Stimulated activated CD4-positive, alpha-beta T cell treated with anti-CD3 and anti-CD28 coated beads, Interleukin-4, amount 100 ng/mL, for 24 hours (primary cell): ENCODE data around the gene FBXO40.
A peak's percentile ranks its signal among the peaks of the same experiment; 100 is the strongest.

ENCODE experiments used
- DNase-seq: peaks from one replicate; pipeline ENCODE4 v3.0.0-alpha.2; 2020

The FBXO40 gene

DNA sequence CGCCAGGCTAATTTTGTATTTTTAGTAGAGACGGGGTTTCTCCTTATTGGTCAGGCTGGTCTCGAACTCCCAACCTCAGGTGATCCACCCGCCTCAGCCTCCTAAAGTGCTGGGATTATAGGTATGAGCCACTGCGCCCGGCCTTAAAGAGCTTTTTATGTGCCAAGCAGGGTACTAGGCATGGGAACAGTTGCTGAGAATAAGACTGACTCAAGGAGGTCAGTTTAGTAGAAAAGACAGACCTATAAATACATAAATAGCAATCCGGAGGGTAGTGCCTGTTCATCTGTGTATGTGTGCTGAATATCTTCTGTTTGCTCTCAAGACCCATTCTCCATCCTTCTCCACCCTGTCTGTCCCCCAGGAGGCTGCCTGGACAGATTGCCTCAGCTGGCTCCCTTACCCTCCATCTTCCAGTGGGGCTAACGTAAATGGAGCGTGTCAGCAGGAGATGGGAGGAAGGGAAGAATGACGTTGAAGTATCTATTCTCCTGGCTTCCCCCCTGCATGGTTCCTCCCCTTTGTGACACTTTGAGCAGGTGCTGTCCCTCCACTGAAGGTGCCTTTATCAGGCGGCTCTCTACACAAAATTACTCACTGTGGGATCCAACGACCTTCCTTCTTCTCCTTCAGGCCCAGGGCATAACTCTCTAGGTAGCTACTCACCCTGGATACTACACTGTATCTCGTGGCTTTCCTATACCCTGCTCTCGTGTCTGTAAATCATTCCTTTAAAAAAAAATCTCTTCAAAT is 31.1 kb downstream of the FBXO40 start:
- DNase-seq: no peak

DNA sequence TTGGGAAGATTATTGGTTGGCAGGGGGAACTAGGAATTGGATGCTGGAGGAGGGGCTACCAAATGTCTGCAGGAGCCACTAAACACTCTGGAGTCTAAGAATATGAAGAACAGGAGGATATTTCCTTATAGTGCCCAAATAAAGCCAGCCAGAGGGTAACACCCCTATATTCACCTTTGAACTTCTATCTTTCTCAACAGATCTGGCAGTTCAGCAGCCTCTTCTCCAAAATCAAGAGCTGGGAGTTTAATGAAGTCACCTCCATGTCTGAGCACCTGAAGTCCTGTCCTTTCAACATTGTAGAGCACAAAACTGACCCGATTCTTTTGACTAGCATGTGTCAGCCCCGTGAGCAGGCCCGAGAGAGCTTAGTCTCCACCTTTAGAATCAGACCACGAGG is 33.3 kb downstream of the FBXO40 start:
- DNase-seq: no peak

DNA sequence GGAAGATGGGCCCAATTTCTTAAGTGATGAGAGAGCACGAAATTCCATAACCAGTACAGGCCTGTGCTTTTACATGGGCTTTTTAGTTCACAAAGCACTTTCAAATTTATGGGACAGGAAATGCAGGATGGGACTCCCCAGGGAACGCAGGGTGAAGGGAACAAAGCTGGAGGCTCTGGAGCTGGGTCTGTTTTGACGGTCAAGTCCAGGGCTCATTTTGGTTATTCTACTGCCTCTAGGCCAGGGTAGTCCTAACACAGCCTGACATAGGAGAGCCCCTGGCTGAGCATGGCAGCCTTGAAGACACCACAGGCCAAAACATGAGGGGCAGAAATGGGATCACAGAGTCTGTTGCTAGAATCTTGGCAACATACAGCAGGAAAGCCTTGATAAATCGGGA is 34.0 kb downstream of the FBXO40 start:
- no peak for DNase-seq

DNA sequence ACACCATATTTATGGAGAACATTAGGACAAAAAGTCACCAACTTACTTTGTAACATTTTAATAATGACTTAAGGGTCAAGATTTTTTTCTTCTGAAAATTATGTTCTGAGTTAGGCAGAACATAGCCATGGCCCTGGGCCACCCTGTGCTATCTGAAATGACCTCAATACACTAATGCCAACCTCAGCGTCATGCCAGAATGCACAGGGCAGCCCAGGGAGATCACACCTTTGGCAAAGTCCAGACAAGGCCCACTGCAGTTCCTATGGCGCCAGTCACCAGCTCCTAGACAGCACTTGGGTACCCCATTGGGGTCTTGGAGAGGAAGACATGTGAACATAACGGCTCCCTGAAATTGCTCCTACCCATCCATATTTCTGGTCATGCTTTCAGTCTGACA is 34.4 kb downstream of the FBXO40 start:
- no peak for DNase-seq

DNA sequence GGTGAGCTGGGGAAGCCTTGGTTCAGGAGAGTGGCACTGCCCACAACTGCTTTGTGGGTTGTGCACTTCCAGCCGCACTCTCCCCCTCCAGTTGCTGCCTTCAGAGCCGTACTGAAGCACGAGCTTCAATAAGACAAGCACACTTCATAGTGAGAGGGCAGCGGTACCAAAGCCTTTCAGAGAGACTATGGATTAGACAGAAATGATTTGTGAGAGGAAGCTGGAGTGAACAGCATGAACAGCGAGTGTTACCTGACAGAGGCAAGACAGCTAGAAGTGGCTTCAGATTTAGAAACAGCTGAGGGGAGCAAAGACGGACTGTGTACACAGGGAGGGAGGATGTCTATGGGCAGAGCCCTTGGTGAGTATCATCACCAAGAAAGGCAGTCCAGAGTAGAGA is 36.4 kb downstream of the FBXO40 start:
- no peak for DNase-seq

DNA sequence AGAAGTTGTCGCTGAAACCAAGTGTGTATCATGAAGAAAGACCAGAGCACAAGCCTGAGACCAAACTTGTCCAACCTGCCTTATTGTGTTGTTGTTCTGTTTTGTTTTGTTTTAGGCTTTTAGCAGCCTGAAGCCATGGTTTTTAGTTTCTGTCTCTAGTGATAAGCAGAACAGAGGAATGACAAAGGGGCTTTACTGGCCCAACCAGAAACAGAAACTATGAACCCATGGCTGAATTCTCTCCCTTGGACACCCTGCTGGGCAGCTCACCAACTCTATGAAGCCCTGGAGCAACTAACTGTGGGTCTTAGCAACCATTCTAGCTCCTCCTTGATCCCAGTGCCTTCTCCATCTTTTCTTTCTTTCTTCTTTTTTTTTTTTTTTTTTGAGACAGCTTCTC is 37.2 kb downstream of the FBXO40 start:
- DNase-seq: no peak

DNA sequence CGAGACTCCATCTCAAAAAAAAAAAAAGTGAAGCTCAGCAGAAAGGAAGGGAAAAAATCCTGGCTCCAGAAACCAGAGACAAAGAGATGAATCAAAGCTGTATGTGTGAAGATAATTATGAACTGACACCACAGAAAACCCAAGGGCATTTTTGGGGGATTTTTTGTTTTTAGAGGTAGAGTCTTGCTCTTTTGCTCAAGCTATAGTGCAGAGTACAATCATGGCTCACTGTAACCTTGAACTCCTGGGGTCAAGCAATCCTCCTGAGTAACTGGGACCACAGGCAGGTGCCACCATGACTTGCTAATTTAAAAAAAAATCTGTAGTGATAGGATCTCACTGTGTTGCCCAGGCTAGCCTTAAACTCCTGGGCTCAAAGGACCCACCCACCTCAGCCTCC is 44.7 kb downstream of the FBXO40 start:
- DNase-seq: no peak

DNA sequence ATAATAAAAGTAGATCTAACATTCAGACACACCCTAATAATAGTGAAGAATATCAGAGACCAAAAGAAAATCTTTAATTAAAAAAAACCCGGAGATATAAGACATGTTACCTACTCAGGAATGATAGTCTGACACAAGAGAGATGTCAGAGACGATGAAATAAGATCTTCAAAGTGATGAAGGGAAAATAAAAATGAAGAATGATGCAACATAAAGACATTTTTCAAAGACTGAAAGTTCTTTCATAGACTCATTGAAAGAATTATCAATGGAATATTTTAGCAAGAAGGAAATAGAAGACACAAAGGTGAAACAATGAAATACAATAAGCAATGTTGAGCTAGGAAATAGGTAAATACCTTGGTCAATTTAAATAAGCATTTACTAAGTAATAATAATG is 47.9 kb downstream of the FBXO40 start:
- no peak for DNase-seq

DNA sequence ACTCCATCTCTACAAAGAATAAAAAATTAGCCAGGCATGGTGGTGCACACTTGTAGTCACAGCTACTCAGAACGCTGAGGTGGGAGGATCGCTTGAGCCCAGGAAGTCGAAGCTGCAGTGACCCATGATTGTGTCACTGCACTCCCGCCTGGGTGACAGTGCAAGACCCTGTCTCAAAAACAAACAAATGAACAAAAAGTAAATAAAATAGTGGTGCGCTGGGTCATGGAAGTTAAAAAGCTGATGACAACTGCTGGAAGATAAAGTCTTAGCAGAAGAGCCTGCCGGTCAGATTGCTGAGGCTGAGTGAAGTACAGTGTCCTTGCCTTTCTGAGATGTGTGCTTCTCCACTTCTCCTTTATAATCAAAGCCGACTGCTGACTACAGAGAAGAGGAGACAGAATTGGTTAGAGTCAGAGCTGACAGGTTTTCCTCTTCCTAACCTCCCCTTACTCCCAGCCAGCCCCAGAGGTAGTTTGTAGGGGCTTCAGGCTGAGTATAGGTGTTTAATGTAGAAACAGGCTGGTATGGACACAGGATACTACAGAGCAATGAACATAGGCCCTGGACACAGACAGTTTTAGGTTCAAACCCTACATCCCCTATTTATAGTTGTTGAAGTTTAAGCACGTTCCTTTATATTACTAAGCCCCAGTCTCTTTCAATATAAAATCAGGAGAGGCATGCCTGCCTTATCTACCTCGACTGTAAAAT is 49.6 kb downstream of the FBXO40 start:
- no peak for DNase-seq

DNA sequence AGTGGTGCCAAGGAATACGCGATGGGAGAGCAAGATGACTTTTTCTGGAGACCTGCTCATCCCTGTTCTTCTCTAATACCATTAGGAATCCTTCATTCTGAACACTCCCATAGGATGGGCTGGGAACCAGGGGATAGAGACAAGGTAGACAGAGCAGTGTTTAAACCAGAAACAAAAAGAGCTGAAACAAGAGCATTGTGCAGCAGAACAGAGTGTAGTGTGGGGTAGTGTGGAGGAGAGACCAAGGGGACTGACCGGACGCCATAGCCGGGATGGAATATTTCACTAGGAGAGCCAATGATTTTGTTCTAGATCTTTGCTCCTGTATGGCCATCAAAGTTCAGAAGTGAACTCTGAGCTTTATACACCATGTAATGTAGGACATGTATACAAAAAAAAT is 51.9 kb downstream of the FBXO40 start:
- no peak for DNase-seq

DNA sequence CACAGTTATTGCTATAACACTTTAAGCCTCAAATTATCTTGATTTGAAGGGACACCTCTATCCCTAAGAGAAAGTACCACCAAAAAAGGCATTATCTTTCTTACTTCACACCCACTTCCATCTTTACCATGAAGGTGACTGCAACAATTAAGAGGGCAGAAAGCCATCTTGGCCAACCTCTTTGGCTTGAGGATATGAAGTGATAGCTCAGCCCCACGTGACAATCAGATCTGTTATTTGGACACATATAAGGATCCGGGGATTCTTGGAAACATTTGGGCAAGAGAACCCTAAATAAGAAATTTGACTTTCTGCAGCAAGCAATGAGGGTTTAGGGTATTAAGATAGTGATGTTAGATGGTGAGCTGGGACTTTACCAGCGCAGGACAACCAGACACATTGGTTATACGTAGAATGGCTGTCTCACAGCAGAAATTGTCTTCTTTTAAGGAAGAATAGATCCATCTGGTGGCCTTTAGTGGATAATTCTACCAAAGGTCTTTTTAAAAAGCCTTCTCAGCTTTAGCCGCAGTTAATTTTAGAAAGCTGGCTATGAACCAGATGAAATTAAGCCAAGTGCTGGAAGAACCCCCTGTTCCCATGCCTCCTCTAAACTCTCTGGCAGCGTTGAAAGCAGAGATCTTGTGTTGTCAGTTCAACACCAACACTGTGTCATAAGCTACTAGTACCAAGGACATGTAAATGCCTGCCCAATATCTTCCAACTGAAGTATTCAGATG is 55.2 kb downstream of the FBXO40 start:
- DNase-seq: no peak

DNA sequence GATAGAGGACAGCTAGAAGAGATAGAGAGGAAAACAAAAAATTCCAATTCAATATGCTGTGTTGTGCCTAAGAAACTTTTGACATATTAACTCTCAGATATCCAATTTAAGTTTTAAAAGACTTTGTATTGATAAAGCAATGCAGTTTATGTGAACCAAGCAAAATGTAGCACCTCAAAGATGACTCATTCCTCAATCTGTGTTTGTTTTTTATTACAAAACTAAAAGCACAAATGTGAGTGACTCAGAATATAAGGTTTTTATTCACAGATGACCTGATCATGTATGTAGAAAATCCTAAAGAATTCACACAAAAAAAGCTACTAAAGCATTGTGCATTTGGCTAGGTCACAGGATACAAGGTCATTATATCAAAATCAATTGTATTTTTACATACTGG is 56.5 kb downstream of the FBXO40 start:
- DNase-seq: no peak

DNA sequence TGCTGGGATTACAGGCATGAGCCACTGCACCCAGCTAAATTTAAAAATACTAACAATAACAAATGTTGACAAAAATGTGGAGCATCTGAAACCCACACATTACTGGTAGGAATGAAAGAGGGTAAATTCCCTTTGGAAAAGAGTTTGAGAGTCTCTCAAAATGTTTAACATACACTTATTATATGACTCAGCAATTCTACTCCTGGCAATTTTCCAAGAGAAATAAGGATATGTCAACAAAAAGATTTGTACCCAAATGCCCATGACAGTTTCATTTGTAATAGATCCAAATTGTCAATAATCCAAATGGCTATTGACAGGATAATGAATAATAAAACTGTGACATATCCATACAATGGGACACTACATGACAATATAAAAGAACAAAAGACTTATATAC is 58.5 kb downstream of the FBXO40 start:
- DNase-seq: no peak

DNA sequence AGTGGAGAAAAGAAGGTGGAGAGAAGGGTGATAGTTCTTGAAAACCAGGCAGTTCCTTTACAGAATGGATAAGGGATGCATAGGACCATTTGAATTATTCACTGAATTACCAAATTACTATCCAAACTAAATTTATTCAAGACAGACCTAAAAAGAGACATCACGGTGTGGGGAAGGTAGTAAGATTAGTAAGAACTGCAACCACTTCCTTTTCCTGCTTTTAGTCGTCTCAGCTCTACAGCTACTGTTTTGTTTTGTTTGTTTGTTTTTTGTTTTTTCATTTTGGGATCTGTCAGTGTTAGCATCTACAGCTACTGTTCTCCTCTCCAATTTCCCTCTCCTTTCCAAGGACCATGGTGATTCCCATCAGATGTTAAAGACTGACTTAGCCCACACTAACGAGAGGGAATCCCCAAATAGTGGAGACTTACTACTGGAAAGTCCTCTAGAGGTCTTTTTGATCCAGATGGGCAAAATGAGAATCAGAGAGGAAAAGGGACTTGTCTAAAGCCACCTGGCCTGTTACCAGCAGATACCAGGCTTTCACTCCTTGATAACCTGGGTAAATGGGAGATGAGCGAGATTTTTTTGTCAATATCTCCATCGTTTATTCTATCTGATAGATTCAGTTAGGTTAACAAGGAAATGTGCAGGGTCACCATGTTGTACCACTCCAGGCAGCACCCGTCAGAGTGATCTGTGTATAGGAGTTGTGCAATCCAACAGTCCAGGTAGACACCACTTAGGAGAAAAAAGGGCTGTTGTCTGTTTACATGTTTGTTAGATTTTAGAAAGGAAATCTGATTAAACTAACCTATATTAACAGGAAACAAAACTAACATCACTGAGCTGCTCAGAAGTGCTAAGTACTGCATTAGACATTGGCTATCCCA is 61.6 kb downstream of the FBXO40 start:
- DNase-seq: no peak

DNA sequence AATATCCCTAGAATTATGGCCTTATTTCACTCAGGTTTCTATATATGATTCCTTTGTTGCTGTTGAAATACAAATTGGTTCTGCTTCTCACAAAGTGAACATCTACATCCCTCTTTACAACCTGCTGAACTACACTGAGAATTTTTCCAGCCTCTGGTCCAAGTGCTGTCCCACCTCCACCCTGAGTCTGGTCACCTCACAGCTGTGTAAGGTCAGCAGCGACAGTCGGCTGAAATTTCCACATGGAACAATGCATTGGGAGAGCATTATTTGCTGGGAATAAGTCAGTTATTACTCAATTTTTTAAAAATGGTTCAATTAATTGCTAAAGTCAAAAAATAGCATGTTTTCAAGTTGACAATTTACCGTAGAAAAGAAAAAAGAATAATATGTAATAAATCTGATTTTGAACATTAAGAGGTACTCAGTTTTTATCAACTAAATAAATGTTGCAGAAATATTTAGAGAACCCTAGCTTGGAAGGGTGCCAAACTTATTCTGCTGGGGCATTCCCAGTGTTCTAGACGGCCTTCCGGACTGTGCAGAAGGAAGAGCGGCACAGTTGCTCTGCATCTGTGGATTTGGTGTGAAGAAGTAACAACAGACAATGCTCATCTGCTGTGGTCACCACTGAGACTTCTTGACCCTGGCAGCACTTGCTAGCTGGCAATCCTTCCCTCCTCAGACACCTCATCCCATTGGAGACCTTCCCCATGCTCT is 65.7 kb downstream of the FBXO40 start:
- DNase-seq: no peak

DNA sequence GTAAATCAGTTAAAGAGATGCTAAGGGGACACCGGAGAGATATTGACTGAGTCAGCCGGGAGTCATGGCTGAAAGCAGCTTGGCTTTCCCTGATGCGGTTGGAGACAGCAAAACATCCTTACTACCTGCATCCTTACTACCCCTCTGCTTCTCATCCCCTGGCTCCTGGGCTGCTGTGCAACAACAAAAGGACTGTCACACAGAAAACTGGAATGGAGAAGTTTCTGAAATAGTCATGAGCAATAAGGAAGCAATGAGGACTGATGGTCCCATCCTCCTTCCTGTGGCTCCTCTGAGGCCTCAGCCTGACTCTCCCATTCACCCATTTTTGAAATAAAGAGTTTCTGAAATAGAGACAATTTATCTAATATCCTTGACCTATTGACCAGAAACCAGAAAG is 66.4 kb downstream of the FBXO40 start:
- no peak for DNase-seq

DNA sequence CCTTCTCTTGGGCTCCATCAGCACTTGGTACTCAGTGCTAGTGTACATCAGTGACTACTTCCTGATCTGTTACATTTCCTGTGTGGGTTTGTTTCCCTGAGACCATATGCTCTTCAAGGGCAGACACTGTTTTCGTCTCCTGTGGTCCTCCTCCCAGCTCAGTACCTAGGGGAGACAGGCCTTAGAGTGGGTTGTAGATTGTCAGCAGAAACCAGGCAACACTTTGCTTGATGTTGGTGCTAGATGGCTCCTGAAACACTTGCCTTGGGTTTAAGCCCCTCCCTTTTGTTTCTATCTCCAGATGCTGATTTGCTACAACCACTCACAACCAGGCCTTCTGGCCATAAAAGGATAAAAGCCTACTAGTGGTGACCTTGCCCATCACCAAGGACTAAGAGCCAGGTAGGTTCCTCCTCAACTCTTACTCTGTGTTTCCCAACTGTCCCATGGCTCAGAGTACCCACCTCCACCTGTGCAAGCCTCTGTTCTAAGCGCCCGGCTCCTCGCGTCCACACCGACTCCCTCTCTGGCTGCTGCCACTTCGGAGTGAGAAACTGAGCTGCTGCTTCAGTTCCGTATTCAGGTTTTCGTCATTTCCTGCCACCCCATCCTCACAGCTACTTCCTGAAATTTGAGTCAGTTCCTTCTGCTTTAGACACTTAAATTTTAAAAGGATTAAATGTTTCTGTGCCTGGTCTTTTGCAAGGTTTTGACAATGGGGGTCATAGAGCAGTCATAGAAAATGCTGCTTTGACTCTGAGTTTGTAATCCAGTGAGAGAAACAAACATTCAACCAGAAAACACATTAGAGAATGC is 67.4 kb downstream of the FBXO40 start, which contains the start of gene HCLS1:
TSS of gene HCLS1 (minus strand) at position 548 of the 816 bp plus-strand sequence. CDS start 2,556 bp downstream, outside the sequence.
- peak; percentile 73 for DNase-seq

DNA sequence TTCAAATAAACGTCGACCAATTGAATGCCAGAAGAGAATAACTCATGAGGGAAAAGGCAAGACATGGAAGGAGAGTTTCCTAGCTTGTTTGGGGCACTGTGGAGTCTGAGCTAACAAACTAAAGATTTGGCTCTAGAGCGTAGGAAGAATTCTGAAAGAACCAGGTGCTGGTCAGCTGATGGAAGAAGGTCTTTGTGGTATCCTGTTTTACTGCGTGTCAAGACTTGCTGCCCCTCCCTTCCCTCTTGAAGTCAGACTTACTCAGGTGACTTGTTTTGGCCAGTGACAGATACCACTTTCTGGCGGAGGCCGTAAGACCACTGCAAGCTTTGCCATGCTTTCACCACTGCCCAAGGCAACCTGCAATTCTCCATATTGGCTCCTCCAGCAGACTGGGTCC is 68.2 kb downstream of the FBXO40 start:
- no peak for DNase-seq

DNA sequence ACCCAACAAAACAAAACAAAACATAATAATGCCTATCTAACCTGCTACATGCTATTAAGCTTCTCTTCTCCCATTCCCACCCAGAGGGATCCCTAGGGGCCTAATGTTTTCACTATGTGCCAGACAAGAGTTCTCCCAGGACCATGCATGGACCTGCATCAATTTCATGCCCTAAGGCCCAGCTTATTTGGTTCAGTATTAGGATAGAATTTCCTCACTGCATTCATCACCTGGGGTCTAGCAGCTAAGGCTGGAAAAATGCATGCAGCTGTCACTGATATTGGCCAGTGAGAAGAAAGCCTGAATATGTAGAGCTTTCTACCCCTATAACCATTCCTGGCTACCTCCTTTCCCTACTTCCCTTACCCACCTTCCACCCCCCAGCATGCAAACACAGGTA is 69.6 kb downstream of the FBXO40 start:
- no peak for DNase-seq

DNA sequence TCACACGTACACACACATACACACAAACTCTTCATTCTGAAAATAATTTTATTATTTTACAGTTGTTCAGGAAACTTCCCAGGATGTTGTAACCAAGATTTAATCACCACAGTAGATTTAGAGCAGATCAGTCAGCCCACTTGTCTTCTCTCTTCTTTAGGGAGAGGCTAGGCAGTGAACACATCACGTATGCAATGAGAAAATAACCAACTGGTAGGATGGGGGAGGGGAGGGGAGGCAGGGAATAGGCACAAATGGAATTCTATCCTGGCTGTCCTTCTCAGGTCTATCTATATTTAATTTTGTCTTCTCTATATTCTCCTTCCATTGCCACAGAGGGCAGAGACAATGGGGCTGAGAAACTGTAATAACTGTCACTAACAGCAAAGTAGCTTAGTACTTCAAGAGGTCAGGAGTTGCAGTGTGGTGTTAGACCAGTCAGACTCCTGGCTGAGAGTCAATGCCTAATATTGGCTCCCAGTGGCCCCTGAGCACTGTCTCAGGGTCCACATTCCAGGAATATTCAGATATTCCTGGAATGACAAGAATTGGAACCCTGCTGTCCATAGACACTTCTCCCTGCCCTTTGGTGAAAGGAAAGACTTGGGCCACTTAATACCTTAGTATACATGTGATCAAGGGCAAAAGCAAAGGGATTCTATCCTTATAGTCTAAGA is 70.1 kb downstream of the FBXO40 start:
- DNase-seq: no peak

DNA sequence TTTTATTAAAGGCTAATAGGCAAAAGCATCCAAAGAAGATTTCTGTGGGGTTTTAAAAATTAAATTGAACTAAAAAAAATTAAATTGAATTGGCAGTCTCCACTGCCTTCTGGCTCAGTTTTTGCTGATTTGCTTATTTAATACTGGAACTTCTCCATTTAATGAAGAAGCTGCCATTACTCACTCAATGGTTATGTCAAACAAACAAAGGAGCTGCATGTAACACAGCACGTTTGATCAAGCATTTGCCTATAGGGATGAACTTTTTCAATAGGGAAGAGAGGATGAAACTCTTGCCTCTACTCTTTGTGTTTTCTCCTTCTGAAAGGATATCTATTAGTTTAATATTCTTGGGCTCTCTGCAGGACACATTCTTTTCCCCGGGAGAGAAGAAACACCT is 72.3 kb downstream of the FBXO40 start:
- DNase-seq: no peak
